Measurements from ENCODE around the gene DYNC2LI1. TPM values are rescaled to one million over a fixed set of nuclear protein-coding genes. Genes with fewer than 3 reads are reported as not detected.

DYNC2LI1 gene
- total RNA-seq, 1 donor from 2014 or later: 34.5 TPM

- no peak for TF ChIP-seq CTCF (IDR thresholded peaks at IDR 0.05; ENCODE audit: insufficient read depth, low read length, poor library complexity, severe bottlenecking)
- no peak overlapping the region for H3K4me3 ChIP-seq (ENCODE audit: low read depth, low read length)
These were observed 36.6 kb downstream of the DYNC2LI1 start for GRCh38 chr2:43810452-43810851.

GRCh38 chr2:43810888-43811287, 37.0 kb downstream of the DYNC2LI1 start:
- Histone ChIP-seq H3K27me3 (ENCODE audit: control insufficient read depth, insufficient read depth, low read length) (no peaks in the 10 kb centered on the region), H3K4me3 (ENCODE audit: low read depth, low read length) (no peak overlapping the region), H3K36me3 (ENCODE audit: control insufficient read depth, insufficient read depth, low read length) (no peaks in the 10 kb centered on the region)
- TF ChIP-seq CTCF (IDR thresholded peaks at IDR 0.05; ENCODE audit: insufficient read depth, low read length, poor library complexity, severe bottlenecking): no peak
- DNase-seq (ENCODE audit: low read depth): no peak

More at GRCh38 chr2:43810452-43810851, 36.6 kb downstream of the DYNC2LI1 start:
- H3K36me3 ChIP-seq (ENCODE audit: control insufficient read depth, insufficient read depth, low read length): no peaks in the 10 kb centered on the region
- DNase-seq (ENCODE audit: low read depth): no peak
- no peaks in the 10 kb centered on the region for H3K27me3 ChIP-seq (ENCODE audit: control insufficient read depth, insufficient read depth, low read length)

- TF ChIP-seq CTCF (IDR thresholded peaks at IDR 0.05; ENCODE audit: insufficient read depth, low read length, poor library complexity, severe bottlenecking): no peak
- DNase-seq (ENCODE audit: low read depth): no peak
- Histone ChIP-seq H3K27me3 (ENCODE audit: control insufficient read depth, insufficient read depth, low read length) (no peaks in the 10 kb centered on the region), H3K36me3 (ENCODE audit: control insufficient read depth, insufficient read depth, low read length) (no peaks in the 10 kb centered on the region), H3K4me3 (ENCODE audit: low read depth, low read length) (no peak overlapping the region)
These were observed 38.2 kb downstream of the DYNC2LI1 start for GRCh38 chr2:43812006-43812405.

GRCh38 chr2:43812947-43813346, 39.1 kb downstream of the DYNC2LI1 start:
- Histone ChIP-seq H3K36me3 (ENCODE audit: control insufficient read depth, insufficient read depth, low read length) (no peaks in the 10 kb centered on the region), H3K4me3 (ENCODE audit: low read depth, low read length) (no peak overlapping the region), H3K27me3 (ENCODE audit: control insufficient read depth, insufficient read depth, low read length) (no peaks in the 10 kb centered on the region)
- no peak for DNase-seq (ENCODE audit: low read depth)
- TF ChIP-seq CTCF (IDR thresholded peaks at IDR 0.05; ENCODE audit: insufficient read depth, low read length, poor library complexity, severe bottlenecking): no peak

GRCh38 chr2:43814711-43815110, 40.9 kb downstream of the DYNC2LI1 start:
- Histone ChIP-seq H3K27me3 (ENCODE audit: control insufficient read depth, insufficient read depth, low read length) (no peaks in the 10 kb centered on the region), H3K4me3 (ENCODE audit: low read depth, low read length) (no peak overlapping the region), H3K36me3 (ENCODE audit: control insufficient read depth, insufficient read depth, low read length) (no peaks in the 10 kb centered on the region)
- TF ChIP-seq CTCF (IDR thresholded peaks at IDR 0.05; ENCODE audit: insufficient read depth, low read length, poor library complexity, severe bottlenecking): no peak
- DNase-seq (ENCODE audit: low read depth): no peak

- Histone ChIP-seq H3K27me3 (ENCODE audit: control insufficient read depth, insufficient read depth, low read length) (no peaks in the 10 kb centered on the region), H3K36me3 (ENCODE audit: control insufficient read depth, insufficient read depth, low read length) (no peaks in the 10 kb centered on the region), H3K4me3 (ENCODE audit: low read depth, low read length) (no peak overlapping the region)
- DNase-seq (ENCODE audit: low read depth): no peak
- TF ChIP-seq CTCF (IDR thresholded peaks at IDR 0.05; ENCODE audit: insufficient read depth, low read length, poor library complexity, severe bottlenecking): no peak
These were observed 44.9 kb downstream of the DYNC2LI1 start for GRCh38 chr2:43818761-43819160.
